Upper lobe of left lung (tissue), 6 donors: ENCODE results near the gene PBLD. TPM values are rescaled to one million over a fixed set of nuclear protein-coding genes. Genes with fewer than 3 reads are reported as not detected.
"Not testable (repeated sequence)": the region's sequence is repeated elsewhere in the genome, so short reads cannot be mapped to it uniquely, and the experiment has no call there.

Experiments used
- ATAC-seq, 2 donors: fragments of 200-7000 bp; cut with Tn5 transposase; one replicate each; pipeline ENCODE4 v1.9.1; 2022; ENCODE audit warnings: mild to moderate bottlenecking in 2 of 2, moderate library complexity in 2 of 2; ENCODE audit not compliant: low FRiP score in 2 of 2
- DNase-seq, 2 donors: peaks; one replicate each; pipeline ENCODE4 v3.0.0-alpha.2; 2019 to 2020
- H3K27ac ChIP-seq, 4 donors: fragments of 200-600 bp; sonication (generic); one replicate each; pipeline ENCODE4 v1.5.1; 2016 to 2019
- H3K27me3 ChIP-seq, 4 donors: fragments of 200-600 bp; sonication (generic); one replicate each; pipeline ENCODE4 v1.5.1; 2017 to 2019
- H3K36me3 ChIP-seq, 4 donors: fragments of 200-600 bp; sonication (generic); one replicate each; pipeline ENCODE4 v1.5.1; 2016 to 2019
- H3K4me1 ChIP-seq, 4 donors: fragments of 200-600 bp; sonication (generic); one replicate each; pipeline ENCODE4 v1.5.1; 2018 to 2019
- H3K4me3 ChIP-seq, 4 donors: fragments of 200-600 bp; sonication (generic); one replicate each; pipeline ENCODE4 v1.5.1; 2017 to 2019; ENCODE audit warnings: mild to moderate bottlenecking in 2 of 4, moderate library complexity in 1 of 4
- H3K9me3 ChIP-seq, 4 donors: fragments of 200-600 bp; sonication (generic); one replicate each; pipeline ENCODE4 v1.5.1; 2018 to 2019
- EP300 ChIP-seq, 4 donors: sonication (generic); formaldehyde crosslinking; IDR thresholded peaks; one replicate each; pipeline ENCODE4 v1.5.1; 2017; ENCODE audit warnings: antibody characterized with exemption in 4 of 4, control low read depth in 2 of 4
- POLR2A ChIP-seq, 4 donors: fragments of 450-650 bp; IDR thresholded peaks; one replicate each; pipeline ENCODE4 v1.5.1; 2016 to 2017; ENCODE audit warnings: antibody characterized with exemption in 4 of 4, mild to moderate bottlenecking in 2 of 4
- POLR2AphosphoS5 ChIP-seq, 2 donors: sonication (generic); formaldehyde crosslinking; IDR thresholded peaks; one replicate each; pipeline ENCODE4 v1.5.1; 2017; ENCODE audit warnings: antibody characterized with exemption in 2 of 2
- WGBS, 2 donors: methylation state at CpG; one replicate each; pipeline ENCODE4 v1.1.5; 2017 to 2018; 5-methylcytosine and 5-hydroxymethylcytosine counted together
- total RNA-seq, 6 donors: library from RNA; depleted of rRNA in 4 of 6; stranded (reverse); fragments of >200 nt in 4 of 6; gene quantifications; one replicate each; pipeline versions ENCODE4 v1.1.0 to v1.2.1, GENCODE V29; 2016 to 2021
- TF ChIP-seq, protein P1 (sequence below), 6 experiments: fragments of 450-650 bp in 4 of 6; fragments of 200-600 bp in 2 of 6; sonication (generic) in 2 of 6; IDR thresholded peaks; one replicate each; pipeline ENCODE4 v1.5.1; 2016 to 2019; ENCODE audit warnings: antibody characterized with exemption in 6 of 6
- donor health status: DM: no; HTN: no; CAD: no; lungs with moderate emphysema.
- donor health status: DM: no; HTN: yes; CAD: no; lungs with severe emphysema.

Gene PBLD
- total RNA-seq, 6 donors from 2014 or later, result 1.8 to 21.0 (median 4.3) TPM

DNA sequence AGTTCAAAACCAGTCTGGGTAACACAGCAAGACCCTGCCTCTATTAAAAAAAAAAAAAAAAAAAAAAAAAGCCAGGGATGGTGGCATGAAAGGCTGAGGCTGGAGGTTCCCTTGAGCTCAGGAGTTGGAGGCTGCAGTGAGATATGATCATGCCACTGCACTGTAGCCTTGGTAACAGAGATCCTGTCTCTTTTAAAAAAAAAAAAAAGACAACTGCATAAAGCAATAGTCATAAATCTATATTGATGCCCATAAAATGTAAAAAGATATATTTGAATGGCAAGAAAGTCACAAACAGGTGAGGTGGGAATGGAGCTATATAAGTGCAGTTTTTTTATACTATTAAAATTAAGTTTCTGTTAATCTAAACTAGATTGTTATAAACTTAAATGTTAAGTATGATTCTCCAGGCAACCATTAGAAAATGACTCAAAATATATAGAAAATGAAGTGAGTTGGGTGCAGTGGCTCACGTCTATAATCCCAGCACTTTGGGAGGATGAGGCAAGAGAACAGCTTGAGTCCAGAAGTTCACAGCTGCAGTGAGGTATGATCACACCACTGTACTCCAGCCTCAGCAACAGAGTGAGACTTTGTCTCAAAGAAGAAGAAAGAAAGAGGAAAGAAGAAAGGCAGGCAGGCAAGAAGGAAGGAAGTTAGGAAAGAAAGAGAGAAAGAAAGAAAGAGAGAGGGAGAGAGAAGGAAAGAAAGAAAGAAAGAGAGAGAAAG, 14.2 kb downstream of the PBLD start:
- WGBS, 2 donors, result 79 to 89% methylated on average over 1 of the region's 1 CpG
- Histone ChIP-seq H3K27me3 (no peaks in the 10 kb centered on the region), H3K4me3 (no peak overlapping the region), H3K4me1 (no peaks in the 10 kb centered on the region), H3K9me3 (peaks cover 0 to 14% (median 8%) of the 10 kb centered on the region in 4 donors), H3K27ac (no peak overlapping the region), H3K36me3 (no peaks in the 10 kb centered on the region)
- ATAC-seq, result no peak
- no peak for DNase-seq
- TF ChIP-seq POLR2AphosphoS5 (IDR thresholded peaks at IDR 0.05), result no peak

DNA sequence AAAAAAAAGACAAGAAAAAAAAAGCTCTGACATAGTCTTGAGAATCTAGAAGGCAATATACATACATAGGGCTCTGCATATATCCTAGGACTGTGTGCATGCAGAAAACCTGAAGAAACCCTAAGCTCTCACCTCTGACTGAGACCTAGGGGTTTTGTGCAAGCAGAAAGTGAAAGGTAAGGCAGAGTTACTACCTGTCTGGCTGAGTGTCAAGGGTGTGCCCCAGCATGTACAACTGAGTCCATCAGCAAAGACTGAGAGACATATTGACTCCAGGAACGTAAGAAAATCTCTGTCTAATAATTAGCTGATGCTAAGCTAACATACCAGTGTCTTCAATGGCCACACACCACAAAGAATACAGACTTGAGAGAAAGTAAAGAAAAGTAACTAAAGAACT, 17.1 kb downstream of the PBLD start:
- no peaks in the 10 kb centered on the region for H3K27me3 ChIP-seq
- DNase-seq (no peak), ATAC-seq (no peak)
- H3K4me3 ChIP-seq, result no peak overlapping the region
- TF ChIP-seq, protein P1, sequence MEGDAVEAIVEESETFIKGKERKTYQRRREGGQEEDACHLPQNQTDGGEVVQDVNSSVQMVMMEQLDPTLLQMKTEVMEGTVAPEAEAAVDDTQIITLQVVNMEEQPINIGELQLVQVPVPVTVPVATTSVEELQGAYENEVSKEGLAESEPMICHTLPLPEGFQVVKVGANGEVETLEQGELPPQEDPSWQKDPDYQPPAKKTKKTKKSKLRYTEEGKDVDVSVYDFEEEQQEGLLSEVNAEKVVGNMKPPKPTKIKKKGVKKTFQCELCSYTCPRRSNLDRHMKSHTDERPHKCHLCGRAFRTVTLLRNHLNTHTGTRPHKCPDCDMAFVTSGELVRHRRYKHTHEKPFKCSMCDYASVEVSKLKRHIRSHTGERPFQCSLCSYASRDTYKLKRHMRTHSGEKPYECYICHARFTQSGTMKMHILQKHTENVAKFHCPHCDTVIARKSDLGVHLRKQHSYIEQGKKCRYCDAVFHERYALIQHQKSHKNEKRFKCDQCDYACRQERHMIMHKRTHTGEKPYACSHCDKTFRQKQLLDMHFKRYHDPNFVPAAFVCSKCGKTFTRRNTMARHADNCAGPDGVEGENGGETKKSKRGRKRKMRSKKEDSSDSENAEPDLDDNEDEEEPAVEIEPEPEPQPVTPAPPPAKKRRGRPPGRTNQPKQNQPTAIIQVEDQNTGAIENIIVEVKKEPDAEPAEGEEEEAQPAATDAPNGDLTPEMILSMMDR (IDR thresholded peaks at IDR 0.05), result no peak
- no peak for TF ChIP-seq EP300 (IDR thresholded peaks at IDR 0.05)
- WGBS, 2 donors, result 89% methylated on average over 1 of the region's 1 CpG
- no peak overlapping the region for H3K27ac ChIP-seq
- H3K9me3 ChIP-seq, result peaks cover 0 to 14% (median 8%) of the 10 kb centered on the region in 4 donors
- H3K4me1 ChIP-seq, result no peaks in the 10 kb centered on the region
- no peaks in the 10 kb centered on the region for H3K36me3 ChIP-seq

DNA sequence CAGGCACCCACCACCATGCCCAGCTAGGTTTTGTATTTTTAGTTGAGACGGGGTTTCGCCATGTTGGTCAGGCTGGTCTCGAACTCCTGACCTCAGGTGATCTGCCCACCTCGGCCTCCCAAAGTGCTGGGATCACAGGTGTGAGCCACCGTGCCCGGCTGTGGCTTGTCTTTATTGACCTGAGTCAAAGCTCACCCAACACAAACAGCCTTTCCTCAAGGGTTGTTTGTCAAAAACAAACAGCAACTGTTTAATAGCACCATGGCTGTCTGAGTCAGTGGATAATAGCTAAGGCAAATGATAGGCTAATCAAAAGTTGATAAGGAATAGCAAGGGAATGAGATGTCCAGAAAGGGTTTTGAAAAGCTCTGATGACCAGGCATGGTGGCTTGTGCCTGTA, 17.8 kb downstream of the PBLD start:
- not testable (repeated sequence) for H3K36me3 ChIP-seq, ATAC-seq, H3K4me1 ChIP-seq, DNase-seq, H3K27me3 ChIP-seq, H3K4me3 ChIP-seq, H3K27ac ChIP-seq
- peaks cover 0 to 14% (median 8%) of the 10 kb centered on the region in 4 donors for H3K9me3 ChIP-seq
- 94 to 96% methylated on average over 6 of the region's 6 CpGs for WGBS, 2 donors

DNA sequence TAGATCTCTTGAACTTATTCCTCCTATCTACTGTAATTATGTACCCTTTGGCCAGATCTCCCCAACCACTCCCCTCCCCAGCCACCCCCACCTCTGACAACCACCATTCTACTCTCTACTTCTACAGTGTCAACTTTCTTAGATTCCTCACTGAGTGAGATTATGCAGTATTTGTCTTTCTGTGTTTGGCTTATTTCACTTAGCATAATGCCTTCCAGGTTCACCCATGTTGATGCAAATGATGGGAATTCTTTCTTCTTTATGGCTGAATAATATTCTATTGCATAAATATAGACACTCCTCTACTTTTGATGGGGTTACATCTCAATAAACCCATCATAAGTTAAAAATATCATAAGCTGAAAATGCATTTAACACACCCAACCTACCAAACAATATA, 22.2 kb downstream of the PBLD start:
- Histone ChIP-seq H3K27ac (no peak overlapping the region), H3K9me3 (no peaks in the 10 kb centered on the region), H3K4me3 (no peak overlapping the region), H3K4me1 (peaks cover 0 to 4% (median 0%) of the 10 kb centered on the region in 4 donors), H3K36me3 (no peaks in the 10 kb centered on the region), H3K27me3 (no peaks in the 10 kb centered on the region)
- ATAC-seq (no peak), DNase-seq (no peak)
- TF ChIP-seq POLR2AphosphoS5 (IDR thresholded peaks at IDR 0.05), result no peak

DNA sequence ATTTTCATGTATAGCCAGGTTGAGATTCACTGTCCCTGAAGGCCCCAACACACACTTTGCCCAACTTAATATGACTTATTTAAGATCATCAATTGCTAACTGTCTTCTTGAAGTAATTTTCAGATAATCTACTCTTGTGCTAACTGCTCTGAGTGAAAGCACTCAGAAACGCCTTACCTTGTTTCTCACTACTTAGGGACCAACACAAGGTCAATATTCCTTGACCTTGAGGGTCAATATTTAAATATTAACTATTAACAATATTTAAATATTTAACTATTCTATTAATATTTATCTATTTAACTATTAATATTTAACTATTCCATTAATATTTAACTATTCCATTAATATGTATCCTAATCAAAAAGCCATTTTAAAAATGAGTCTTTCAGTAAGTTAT, 26.9 kb downstream of the PBLD start:
- no peak overlapping the region for H3K4me3 ChIP-seq
- 0 to 2% methylated on average over 1 of the region's 1 CpG for WGBS, 2 donors
- no peaks in the 10 kb centered on the region for H3K9me3 ChIP-seq
- H3K4me1 ChIP-seq, result peaks cover 0 to 11% (median 2%) of the 10 kb centered on the region in 4 donors
- no peak for TF ChIP-seq POLR2AphosphoS5 (IDR thresholded peaks at IDR 0.05)
- TF ChIP-seq EP300 (IDR thresholded peaks at IDR 0.05), result no peak
- TF ChIP-seq POLR2A (IDR thresholded peaks at IDR 0.05), result no peak
- TF ChIP-seq, protein P1 (IDR thresholded peaks at IDR 0.05), result no peak
- no peaks in the 10 kb centered on the region for H3K27me3 ChIP-seq
- no peak for DNase-seq
- H3K36me3 ChIP-seq, result no peaks in the 10 kb centered on the region
- no peak overlapping the region for H3K27ac ChIP-seq
- no peak for ATAC-seq

DNA sequence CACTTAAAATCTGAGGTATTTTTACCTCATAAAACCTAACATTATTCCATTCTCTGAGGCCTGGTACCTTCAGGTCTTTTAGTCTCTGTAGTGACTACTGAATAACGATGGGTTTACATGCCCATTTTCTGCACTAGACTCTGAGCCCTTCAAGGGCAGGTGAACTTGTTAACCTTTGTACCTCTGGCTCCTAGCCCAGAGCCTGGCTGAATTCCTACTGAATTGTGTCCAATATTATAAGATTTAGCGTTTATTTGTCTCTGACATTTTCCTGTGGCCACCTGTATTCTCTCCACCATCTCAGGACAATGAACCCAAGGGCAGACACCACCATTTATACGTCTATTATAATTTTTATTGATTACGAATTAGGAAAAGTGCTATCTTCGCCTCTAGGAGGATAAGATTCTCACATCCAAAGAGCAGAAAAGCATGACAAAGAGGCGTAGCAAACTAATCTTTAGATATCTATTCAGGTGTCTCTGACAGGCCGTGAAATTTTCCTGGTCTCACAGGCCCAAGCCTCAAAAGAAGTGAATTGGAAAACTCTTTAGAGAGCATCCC, 28.8 kb downstream of the PBLD start:
- Histone ChIP-seq H3K36me3 (no peaks in the 10 kb centered on the region), H3K9me3 (no peaks in the 10 kb centered on the region), H3K4me1 (peaks cover 0 to 11% (median 2%) of the 10 kb centered on the region in 4 donors), H3K27me3 (no peaks in the 10 kb centered on the region), H3K4me3 (no peak overlapping the region), H3K27ac (no peak overlapping the region)
- DNase-seq, result no peak
- 67 to 69% methylated on average over 7 of the region's 7 CpGs for WGBS, 2 donors
- ATAC-seq, result no peak
- no peak for TF ChIP-seq POLR2A (IDR thresholded peaks at IDR 0.05)
- TF ChIP-seq POLR2AphosphoS5 (IDR thresholded peaks at IDR 0.05), result no peak
- no peak for TF ChIP-seq EP300 (IDR thresholded peaks at IDR 0.05)
- TF ChIP-seq, protein P1 (IDR thresholded peaks at IDR 0.05), result no peak
